ENCODE data around the gene SLC6A1.
"Not testable (repeated sequence)": the region's sequence is repeated elsewhere in the genome, so short reads cannot be mapped to it uniquely, and the experiment has no call there.

The SLC6A1 gene

GRCh38 chr3:11060500-11061251 is 68.1 kb downstream of the SLC6A1 start:
- peak; percentile 41 for DNase-seq (ENCODE audit: low read depth)

GRCh38 chr3:11061268-11061871 is 68.8 kb downstream of the SLC6A1 start:
- DNase-seq (ENCODE audit: low read depth) = not testable (repeated sequence)

- no peak for DNase-seq (ENCODE audit: low read depth)
Measured at GRCh38 chr3:11062704-11063103, 70.2 kb downstream of the SLC6A1 start.

- no peak for DNase-seq (ENCODE audit: low read depth)
Measured at GRCh38 chr3:11071096-11071755, 78.7 kb downstream of the SLC6A1 start.

- no peak for DNase-seq (ENCODE audit: low read depth)
Measured at GRCh38 chr3:11072631-11073030, 80.1 kb downstream of the SLC6A1 start.

GRCh38 chr3:11074011-11074410 is 81.5 kb downstream of the SLC6A1 start:
- DNase-seq (ENCODE audit: low read depth) = no peak

GRCh38 chr3:11074451-11074850 is 81.9 kb downstream of the SLC6A1 start:
- no peak for DNase-seq (ENCODE audit: low read depth)

GRCh38 chr3:11075122-11075521 is 82.6 kb downstream of the SLC6A1 start:
- DNase-seq (ENCODE audit: low read depth) = not testable (repeated sequence)

GRCh38 chr3:11076711-11077110 is 84.2 kb downstream of the SLC6A1 start:
- no peak for DNase-seq (ENCODE audit: low read depth)

- DNase-seq (ENCODE audit: low read depth) = no peak
Measured at GRCh38 chr3:11077466-11077865, 84.9 kb downstream of the SLC6A1 start.

- DNase-seq (ENCODE audit: low read depth) = no peak
Measured at GRCh38 chr3:11078826-11079515, 86.4 kb downstream of the SLC6A1 start.

- DNase-seq (ENCODE audit: low read depth) = no peak
Measured at GRCh38 chr3:11080492-11080891, 87.9 kb downstream of the SLC6A1 start.

- DNase-seq (ENCODE audit: low read depth) = no peak
Measured at GRCh38 chr3:11084098-11084497, 91.5 kb downstream of the SLC6A1 start.

GRCh38 chr3:11084677-11085076 is 92.1 kb downstream of the SLC6A1 start:
- no peak for DNase-seq (ENCODE audit: low read depth)

GRCh38 chr3:11085093-11085840 is 92.7 kb downstream of the SLC6A1 start:
- DNase-seq (ENCODE audit: low read depth) = no peak

GRCh38 chr3:11086856-11087255 is 94.3 kb downstream of the SLC6A1 start:
- no peak for DNase-seq (ENCODE audit: low read depth)

GRCh38 chr3:11088066-11088465 is 95.5 kb downstream of the SLC6A1 start:
- no peak for DNase-seq (ENCODE audit: low read depth)

GRCh38 chr3:11088831-11089230 is 96.3 kb downstream of the SLC6A1 start:
- no peak for DNase-seq (ENCODE audit: low read depth)

Data from activated T-cell treated with anti-CD3 and anti-CD28 coated beads for 24 hours (primary cell).